Measurements from ENCODE around the gene PRRG2.

- TF ChIP-seq CTCF (tag by site-specific recombination; IDR thresholded peaks at IDR 0.05) = no peak
- no peak for TF ChIP-seq ZNF768 (tag by site-specific recombination; IDR thresholded peaks at IDR 0.05)
- no peak for TF ChIP-seq ZBTB10 (tag by site-specific recombination; IDR thresholded peaks at IDR 0.05)
- no peak for TF ChIP-seq ZNF138 (tag by site-specific recombination; IDR thresholded peaks at IDR 0.05; ENCODE audit: borderline replicate concordance)
- no peak for TF ChIP-seq ZSCAN5A (tag by site-specific recombination; IDR thresholded peaks at IDR 0.05)
- no peak for TF ChIP-seq ZNF776 (tag by site-specific recombination; IDR thresholded peaks at IDR 0.05; ENCODE audit: borderline replicate concordance)
These were observed 32.1 kb upstream of the PRRG2 start for GRCh38 chr19:49549045-49549444.

Data from HEK293 (cell line).